ENCODE data around the gene HIVEP3.

HIVEP3 gene

GRCh38 chr1:41526956-41527561, 391.7 kb downstream of the HIVEP3 start:
- no peak for TF ChIP-seq CTCF (IDR thresholded peaks at IDR 0.05; ENCODE audit: low read depth, low read length)
- H3K4me3 ChIP-seq (ENCODE audit: low read depth, low read length) = no peak overlapping the region

- no peak overlapping the region for H3K4me3 ChIP-seq (ENCODE audit: low read depth, low read length)
- no peak for TF ChIP-seq CTCF (IDR thresholded peaks at IDR 0.05; ENCODE audit: low read depth, low read length)
These were observed 392.7 kb downstream of the HIVEP3 start for GRCh38 chr1:41525891-41526587.

- TF ChIP-seq CTCF (IDR thresholded peaks at IDR 0.05; ENCODE audit: low read depth, low read length) = no peak
- H3K4me3 ChIP-seq (ENCODE audit: low read depth, low read length) = no peak overlapping the region
These were observed 393.7 kb downstream of the HIVEP3 start for GRCh38 chr1:41524676-41525675.

- no peak overlapping the region for H3K4me3 ChIP-seq (ENCODE audit: low read depth, low read length)
These were observed 394.6 kb downstream of the HIVEP3 start for GRCh38 chr1:41523949-41524675.

GRCh38 chr1:41523071-41523470, 395.7 kb downstream of the HIVEP3 start:
- no peak overlapping the region for H3K4me3 ChIP-seq (ENCODE audit: low read depth, low read length)
- TF ChIP-seq CTCF (IDR thresholded peaks at IDR 0.05; ENCODE audit: low read depth, low read length) = no peak

More at GRCh38 chr1:41523949-41524675, 394.6 kb downstream of the HIVEP3 start:
- no peak for TF ChIP-seq CTCF (IDR thresholded peaks at IDR 0.05; ENCODE audit: low read depth, low read length)

GRCh38 chr1:41521766-41522165, 397.0 kb downstream of the HIVEP3 start:
- TF ChIP-seq CTCF (IDR thresholded peaks at IDR 0.05; ENCODE audit: low read depth, low read length) = no peak

More at GRCh38 chr1:41521766-41522165, 397.0 kb downstream of the HIVEP3 start:
- H3K4me3 ChIP-seq (ENCODE audit: low read depth, low read length) = no peak overlapping the region

Data from WI38 (cell line).